GM18907 (cell line): Measurements from ENCODE around the gene TBPL1.
A peak's percentile ranks its signal among the peaks of the same experiment; 100 is the strongest.
"Not testable (repeated sequence)": the region's sequence is repeated elsewhere in the genome, so short reads cannot be mapped to it uniquely, and the experiment has no call there.

Source experiments
- ATAC-seq: cut with Tn5 transposase; IDR thresholded peaks from one replicate; pipeline ENCODE4 v1.9.1; 2021; ENCODE audit warnings: mild to moderate bottlenecking, moderate library complexity; ENCODE audit not compliant: unreplicated experiment

The TBPL1 gene

GRCh38 chr6:133973109-133973971 is 20.3 kb downstream of the TBPL1 start:
- ATAC-seq, result peak; percentile 56

- ATAC-seq, result no peak
Observed at GRCh38 chr6:133977983-133978895, 25.2 kb downstream of the TBPL1 start.

- no peak for ATAC-seq
Observed at GRCh38 chr6:133978896-133979240, 25.8 kb downstream of the TBPL1 start.

- not testable (repeated sequence) for ATAC-seq
Observed at GRCh38 chr6:133979269-133979963, 26.4 kb downstream of the TBPL1 start.

GRCh38 chr6:133980168-133980567 is 27.1 kb downstream of the TBPL1 start:
- no peak for ATAC-seq

GRCh38 chr6:133983099-133983939 is 30.3 kb downstream of the TBPL1 start:
- ATAC-seq, result no peak

GRCh38 chr6:133985970-133986369 is 32.9 kb downstream of the TBPL1 start:
- ATAC-seq, result no peak

- no peak for ATAC-seq
Observed at GRCh38 chr6:133986942-133987341, 33.9 kb downstream of the TBPL1 start.

- ATAC-seq, result no peak
Observed at GRCh38 chr6:133989525-133989924, 36.5 kb downstream of the TBPL1 start.

GRCh38 chr6:133990321-133990720 is 37.3 kb downstream of the TBPL1 start:
- ATAC-seq, result no peak

GRCh38 chr6:133991096-133991593 is 38.1 kb downstream of the TBPL1 start:
- ATAC-seq, result no peak

GRCh38 chr6:133992992-133993680 is 40.1 kb downstream of the TBPL1 start:
- no peak for ATAC-seq

- no peak for ATAC-seq
Observed at GRCh38 chr6:133995296-133995695, 42.3 kb downstream of the TBPL1 start.

- no peak for ATAC-seq
Observed at GRCh38 chr6:133995758-133996157, 42.7 kb downstream of the TBPL1 start.

GRCh38 chr6:133997267-133997666 is 44.2 kb downstream of the TBPL1 start:
- no peak for ATAC-seq

GRCh38 chr6:133999305-133999704 is 46.3 kb downstream of the TBPL1 start:
- no peak for ATAC-seq

GRCh38 chr6:134000443-134000842 is 47.4 kb downstream of the TBPL1 start:
- no peak for ATAC-seq

- no peak for ATAC-seq
Observed at GRCh38 chr6:134002821-134003220, 49.8 kb downstream of the TBPL1 start.

- no peak for ATAC-seq
Observed at GRCh38 chr6:134003542-134003951, 50.5 kb downstream of the TBPL1 start.

GRCh38 chr6:134004714-134005113 is 51.7 kb downstream of the TBPL1 start:
- no peak for ATAC-seq
